ENCODE measurements around the gene WDTC1.

- TF ChIP-seq CTCF (IDR thresholded peaks at IDR 0.05) (no peak), POLR2A (IDR thresholded peaks at IDR 0.05) (no peak)
Measured at GRCh38 chr1:27258598-27258997, 24.2 kb downstream of the WDTC1 start.

Data from right lobe of liver (tissue), 4 donors.